ENCODE data around the gene SYT7.
"Not testable (repeated sequence)": the region's sequence is repeated elsewhere in the genome, so short reads cannot be mapped to it uniquely, and the experiment has no call there.

Gene SYT7

GRCh38 chr11:61484541-61484940 lies 96.3 kb downstream of the SYT7 start:
- DNase-seq = no peak
- H3K9me3 Mint-ChIP-seq = no peaks in the 10 kb centered on the region
- peaks cover 13% of the 10 kb centered on the region for H3K27me3 Mint-ChIP-seq
- H3K4me1 Mint-ChIP-seq = no peaks in the 10 kb centered on the region
- no peak overlapping the region for H3K27ac Mint-ChIP-seq
- ATAC-seq = no peak
- no peak overlapping the region for H3K4me3 Mint-ChIP-seq

- H3K27me3 Mint-ChIP-seq = peaks cover 21% of the 10 kb centered on the region
- no peak overlapping the region for H3K4me3 Mint-ChIP-seq
- no peaks in the 10 kb centered on the region for H3K9me3 Mint-ChIP-seq
- peaks cover 9% of the 10 kb centered on the region for H3K4me1 Mint-ChIP-seq
- DNase-seq = peak; percentile 24 to 32
- H3K27ac Mint-ChIP-seq = no peak overlapping the region
- ATAC-seq = peak; percentile 56
These were observed 98.4 kb downstream of the SYT7 start for GRCh38 chr11:61482513-61482912.

- H3K27ac Mint-ChIP-seq = no peak overlapping the region
- H3K4me1 Mint-ChIP-seq = peaks cover 9% of the 10 kb centered on the region
- DNase-seq (no peak), ATAC-seq (no peak)
- H3K4me3 Mint-ChIP-seq = no peak overlapping the region
- H3K27me3 Mint-ChIP-seq = peaks cover 21% of the 10 kb centered on the region
- no peaks in the 10 kb centered on the region for H3K9me3 Mint-ChIP-seq
These were observed 99.1 kb downstream of the SYT7 start for GRCh38 chr11:61481806-61482205.

DNA sequence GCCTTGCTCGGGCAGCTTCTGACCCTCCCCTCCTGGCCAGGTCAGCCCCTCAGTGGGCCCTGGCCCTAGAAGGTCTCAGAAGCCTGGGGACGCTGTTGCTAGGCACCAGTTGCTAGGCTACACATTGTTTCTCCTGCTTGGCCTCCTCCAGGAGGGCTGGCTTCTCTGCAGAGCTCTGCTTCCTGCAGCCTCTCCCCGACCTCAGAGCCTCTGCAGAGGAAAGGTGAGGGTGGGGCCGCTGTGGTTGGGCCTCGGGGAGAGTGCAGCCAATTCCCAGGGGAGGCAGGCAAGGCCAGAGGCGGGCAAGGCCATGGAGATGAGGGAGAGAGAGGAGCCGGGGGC lies 99.9 kb downstream of the SYT7 start:
- Mint-ChIP-seq H3K27ac (no peak overlapping the region), H3K4me1 (peaks cover 9% of the 10 kb centered on the region), H3K9me3 (no peaks in the 10 kb centered on the region), H3K4me3 (no peak overlapping the region), H3K27me3 (peaks cover 21% of the 10 kb centered on the region)
- ATAC-seq = no peak
- no peak for DNase-seq

DNA sequence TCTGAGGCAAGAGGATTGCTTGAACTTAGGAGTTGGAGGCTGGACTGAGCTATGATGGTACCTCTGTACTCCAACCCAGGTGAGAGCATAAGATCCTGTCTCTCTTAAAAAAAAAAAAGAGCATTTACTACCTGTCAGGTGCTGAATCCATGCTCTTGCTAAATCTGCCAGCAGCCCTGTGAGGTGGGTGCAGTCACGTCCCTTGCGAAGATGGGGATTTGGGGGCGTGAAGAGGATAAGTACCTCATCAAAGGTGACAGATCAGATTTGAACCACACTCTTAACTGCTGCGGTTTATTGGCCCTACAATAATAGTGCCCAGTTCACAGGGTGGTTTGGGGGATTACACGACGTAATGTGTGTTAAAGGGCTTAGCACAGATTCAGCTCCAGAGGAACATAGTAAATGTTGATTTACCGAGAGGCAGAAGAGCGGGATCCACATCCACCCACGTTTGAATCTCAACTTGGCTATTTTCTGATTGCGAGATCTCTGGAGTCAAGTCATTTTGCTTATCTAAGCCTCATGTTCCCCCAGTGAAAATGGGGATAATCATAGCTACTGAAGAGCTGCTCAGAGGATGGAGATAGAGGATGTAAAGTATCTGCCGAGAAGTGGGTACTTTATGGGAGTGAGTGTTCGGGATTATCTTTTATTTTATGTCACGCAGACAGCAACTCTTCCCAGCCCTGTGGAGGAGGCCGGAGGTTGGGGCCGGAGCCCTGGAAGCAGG lies 100.4 kb downstream of the SYT7 start:
- ATAC-seq = no peak
- no peaks in the 10 kb centered on the region for H3K9me3 Mint-ChIP-seq

DNA sequence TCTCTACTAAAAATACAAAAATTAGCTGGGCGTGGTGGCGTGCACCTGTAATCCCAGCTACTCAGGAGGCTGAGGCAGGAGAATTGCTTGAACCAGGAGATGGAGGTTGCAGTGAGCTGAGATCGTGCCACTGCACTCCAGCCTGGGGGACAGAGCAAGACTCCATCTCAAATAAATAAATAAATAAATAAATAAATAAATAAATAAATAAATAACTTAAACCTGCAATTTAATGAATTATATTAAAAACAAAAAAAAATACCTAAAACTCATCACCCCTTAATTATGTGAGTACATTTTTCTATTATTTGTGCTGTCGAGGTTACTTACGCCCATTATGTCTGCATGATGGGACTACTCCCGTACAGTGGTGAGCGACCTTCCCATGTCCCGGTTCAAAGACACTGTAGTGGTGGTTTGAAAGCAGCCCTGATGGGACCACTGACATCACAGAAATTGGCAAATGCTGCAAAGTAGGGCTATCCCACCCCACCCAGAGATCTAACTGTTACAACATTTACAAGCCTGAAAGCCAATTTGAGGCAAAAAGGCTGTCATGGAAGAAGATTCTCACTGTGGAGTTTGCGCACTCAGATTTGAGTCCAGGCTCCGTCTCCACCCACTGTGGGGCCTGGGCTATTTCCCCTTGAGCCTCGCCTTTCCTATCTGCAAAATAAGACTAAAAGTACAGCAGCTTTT lies 101.4 kb downstream of the SYT7 start:
- H3K4me3 Mint-ChIP-seq, DNase-seq, ATAC-seq, H3K4me1 Mint-ChIP-seq, H3K9me3 Mint-ChIP-seq: not testable (repeated sequence)
- Mint-ChIP-seq H3K27me3 (peaks cover 21% of the 10 kb centered on the region), H3K27ac (peak overlapping the region in 1 of 2 donors; percentile 34)

More for the DNA sequence above, 100.4 kb downstream of the SYT7 start:
- Mint-ChIP-seq H3K4me1 (peaks cover 9% of the 10 kb centered on the region), H3K4me3 (no peak overlapping the region), H3K27ac (no peak overlapping the region), H3K27me3 (peaks cover 21% of the 10 kb centered on the region)
- no peak for DNase-seq

- peaks cover 21% of the 10 kb centered on the region for H3K27me3 Mint-ChIP-seq
- ATAC-seq (peak; percentile 51), DNase-seq (peak; percentile 52)
- peaks cover 9% of the 10 kb centered on the region for H3K4me1 Mint-ChIP-seq
- peak overlapping the region; percentile 19 to 72 for H3K27ac Mint-ChIP-seq
- no peaks in the 10 kb centered on the region for H3K9me3 Mint-ChIP-seq
- H3K4me3 Mint-ChIP-seq = no peak overlapping the region
These were observed 103.1 kb downstream of the SYT7 start for GRCh38 chr11:61477727-61478148.

- Mint-ChIP-seq H3K27ac (no peak overlapping the region), H3K4me1 (peaks cover 9% of the 10 kb centered on the region), H3K4me3 (no peak overlapping the region), H3K9me3 (no peaks in the 10 kb centered on the region), H3K27me3 (peaks cover 21% of the 10 kb centered on the region)
- DNase-seq (no peak), ATAC-seq (no peak)
These were observed 103.8 kb downstream of the SYT7 start for GRCh38 chr11:61477126-61477525.

DNA sequence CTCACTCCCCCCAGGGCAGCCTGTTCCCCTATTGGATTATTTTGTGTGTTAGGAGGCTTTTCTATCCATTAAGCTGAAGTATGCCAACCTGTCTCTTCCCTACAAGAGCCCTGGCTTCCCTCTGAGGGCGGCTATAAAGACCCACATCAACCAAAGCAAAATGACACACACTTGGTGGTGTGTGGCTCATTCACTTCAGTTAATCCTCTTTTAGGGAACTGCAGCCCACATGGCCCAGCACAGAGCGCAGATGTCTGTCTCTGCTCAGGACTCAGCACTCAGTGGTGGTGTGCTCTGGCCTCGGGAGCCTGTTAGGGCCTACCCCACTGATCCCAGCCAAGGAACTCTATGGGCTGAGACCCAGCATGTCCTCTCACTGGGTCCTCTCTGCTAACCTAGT lies 104.5 kb downstream of the SYT7 start:
- H3K27me3 Mint-ChIP-seq = peaks cover 21% of the 10 kb centered on the region
- peaks cover 9% of the 10 kb centered on the region for H3K4me1 Mint-ChIP-seq
- H3K27ac Mint-ChIP-seq = peak overlapping the region in 1 of 2 donors; percentile 37
- ATAC-seq = no peak
- H3K4me3 Mint-ChIP-seq = no peak overlapping the region
- DNase-seq = no peak
- H3K9me3 Mint-ChIP-seq = no peaks in the 10 kb centered on the region

GRCh38 chr11:61475433-61475832 lies 105.4 kb downstream of the SYT7 start:
- H3K4me1 Mint-ChIP-seq = peaks cover 9% of the 10 kb centered on the region
- no peak overlapping the region for H3K4me3 Mint-ChIP-seq
- ATAC-seq = no peak
- no peak for DNase-seq
- no peak overlapping the region for H3K27ac Mint-ChIP-seq
- H3K9me3 Mint-ChIP-seq = no peaks in the 10 kb centered on the region
- peaks cover 17% of the 10 kb centered on the region for H3K27me3 Mint-ChIP-seq

DNA sequence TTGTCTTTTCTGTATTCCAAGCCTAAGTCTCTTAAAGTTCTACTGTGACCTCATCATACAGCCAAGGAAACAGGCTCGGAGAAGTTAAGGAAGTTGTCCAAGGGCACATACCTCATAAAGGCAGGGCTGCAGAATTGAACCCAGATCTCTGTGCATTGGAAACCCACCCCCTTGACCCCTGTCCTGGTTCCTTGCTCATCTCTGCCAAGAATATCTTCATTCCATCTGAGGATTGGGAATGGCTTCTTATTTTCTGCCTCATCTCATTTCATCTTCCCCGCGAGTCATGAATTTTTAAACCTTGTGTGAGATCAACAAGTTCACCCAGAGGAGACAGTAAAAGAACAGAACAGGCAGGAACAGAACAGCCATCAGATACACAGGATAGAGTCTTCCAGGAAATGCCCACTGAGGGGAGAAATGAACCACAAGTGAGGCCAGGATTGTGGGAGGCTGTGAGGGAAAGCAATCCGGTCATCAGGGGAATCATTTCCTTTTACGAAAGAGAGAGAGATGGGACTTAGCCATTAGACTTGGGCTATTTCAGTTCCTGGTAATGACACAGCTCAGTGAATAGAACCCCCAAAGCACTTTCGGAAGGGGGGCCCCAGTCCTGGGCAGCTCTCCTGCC lies 106.7 kb downstream of the SYT7 start:
- peaks cover 9% of the 10 kb centered on the region for H3K4me1 Mint-ChIP-seq
- peak overlapping the region; percentile 55 to 71 for H3K27ac Mint-ChIP-seq
- ATAC-seq (no peak), DNase-seq (no peak)
- no peaks in the 10 kb centered on the region for H3K9me3 Mint-ChIP-seq
- no peak overlapping the region for H3K4me3 Mint-ChIP-seq
- peaks cover 7% of the 10 kb centered on the region for H3K27me3 Mint-ChIP-seq

DNA sequence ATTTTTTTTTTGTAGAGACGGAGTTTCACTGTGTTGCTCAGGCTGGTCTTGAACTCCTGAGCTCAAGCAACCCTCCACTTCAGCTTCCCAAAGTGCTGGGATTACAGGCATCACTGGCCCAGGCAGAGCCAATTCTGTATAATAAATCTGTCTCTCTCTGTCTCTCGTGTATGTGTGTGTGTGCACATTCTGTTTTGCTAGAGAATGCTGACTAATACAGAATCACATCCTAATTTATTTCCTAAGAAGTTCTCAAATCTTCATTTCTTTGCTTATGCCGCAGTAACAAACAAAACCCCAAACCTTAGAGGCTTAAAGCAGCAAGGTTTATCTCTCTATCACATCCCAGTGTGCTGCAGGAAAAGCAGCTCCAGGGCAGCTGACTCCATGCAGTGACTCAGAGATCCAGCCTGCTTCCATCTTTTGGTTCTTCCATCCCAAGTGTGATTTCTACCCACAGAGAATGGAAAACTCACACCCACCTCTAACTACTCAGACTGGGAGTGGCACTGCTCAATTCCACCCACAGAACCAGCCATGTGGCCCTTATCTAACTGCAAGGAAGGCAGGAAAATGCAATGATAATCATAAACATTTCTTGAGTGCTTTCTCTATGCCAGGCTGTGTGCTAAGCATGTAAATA lies 107.4 kb downstream of the SYT7 start:
- Mint-ChIP-seq H3K27ac (no peak overlapping the region), H3K4me1 (peaks cover 9% of the 10 kb centered on the region), H3K27me3 (peaks cover 7% of the 10 kb centered on the region), H3K9me3 (no peaks in the 10 kb centered on the region), H3K4me3 (no peak overlapping the region)
- ATAC-seq (no peak), DNase-seq (no peak)

GRCh38 chr11:61472868-61473267 lies 108.0 kb downstream of the SYT7 start:
- H3K9me3 Mint-ChIP-seq = no peaks in the 10 kb centered on the region
- peaks cover 2% of the 10 kb centered on the region for H3K27me3 Mint-ChIP-seq
- ATAC-seq (no peak), DNase-seq (no peak)
- H3K27ac Mint-ChIP-seq = no peak overlapping the region
- H3K4me3 Mint-ChIP-seq = no peak overlapping the region
- peaks cover 3% of the 10 kb centered on the region for H3K4me1 Mint-ChIP-seq

- no peak overlapping the region for H3K4me3 Mint-ChIP-seq
- DNase-seq = no peak
- no peaks in the 10 kb centered on the region for H3K4me1 Mint-ChIP-seq
- no peaks in the 10 kb centered on the region for H3K27me3 Mint-ChIP-seq
- ATAC-seq = no peak
- H3K9me3 Mint-ChIP-seq = no peaks in the 10 kb centered on the region
- H3K27ac Mint-ChIP-seq = no peak overlapping the region
These were observed 108.6 kb downstream of the SYT7 start for GRCh38 chr11:61472282-61472681.

DNA sequence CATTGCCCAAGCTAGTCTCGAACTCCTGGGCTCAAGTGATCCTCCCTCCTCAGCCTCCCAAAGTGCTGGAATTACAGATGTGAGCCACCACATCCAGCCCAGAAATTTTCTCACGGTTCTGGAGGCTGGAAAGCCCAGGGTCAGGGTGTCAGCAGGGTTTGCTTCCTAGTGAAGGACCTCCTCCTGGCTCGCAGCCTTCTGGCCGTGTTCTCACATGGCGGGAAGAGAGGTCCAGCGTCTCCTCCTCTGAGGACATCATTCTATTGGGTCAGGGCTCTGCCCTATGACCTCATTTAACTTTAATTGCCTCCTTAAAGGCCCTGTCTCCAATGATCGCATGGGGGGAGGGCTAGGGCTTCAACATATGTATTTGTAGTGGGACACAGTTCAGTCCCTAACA lies 112.9 kb downstream of the SYT7 start:
- Mint-ChIP-seq H3K27ac (peak overlapping the region; percentile 2 to 78), H3K4me1 (no peaks in the 10 kb centered on the region), H3K9me3 (no peaks in the 10 kb centered on the region), H3K4me3 (no peak overlapping the region), H3K27me3 (no peaks in the 10 kb centered on the region)
- ATAC-seq = no peak
- DNase-seq = no peak

GRCh38 chr11:61467602-61468001 lies 113.3 kb downstream of the SYT7 start:
- not testable (repeated sequence) for H3K4me3 Mint-ChIP-seq, ATAC-seq, H3K27me3 Mint-ChIP-seq, H3K9me3 Mint-ChIP-seq, H3K4me1 Mint-ChIP-seq, DNase-seq
- H3K27ac Mint-ChIP-seq = peak overlapping the region in 1 of 2 donors; percentile 78

All from stimulated activated naive CD8-positive, alpha-beta T cell treated with anti-CD3 and anti-CD28 coated beads, Interleukin-15, amount 100 ng/mL, for 72 hours (primary cell).